Neuronal stem cell (in vitro differentiated cells): ENCODE measurements around the gene HINT3.
A peak's percentile ranks its signal among the peaks of the same experiment; 100 is the strongest.

ENCODE experiments used
- DNase-seq: peaks from one replicate; pipeline ENCODE4 v3.0.0-alpha.2; 2013; ENCODE audit warnings: low spot score
- H2AFZ ChIP-seq: one replicate; pipeline ENCODE4 v1.6.1; 2013; ENCODE audit warnings: mild to moderate bottlenecking, low read length, inconsistent platforms
- H2AK5ac ChIP-seq: 2 replicates; pipeline ENCODE4 v1.6.1; 2013; ENCODE audit warnings: low read depth, mild to moderate bottlenecking, inconsistent platforms, low read length, moderate library complexity, mixed read lengths
- H2BK120ac ChIP-seq: 2 replicates; pipeline ENCODE4 v1.6.1; 2013; ENCODE audit warnings: low read depth, mild to moderate bottlenecking, inconsistent platforms, low read length, moderate library complexity, mixed read lengths
- H2BK12ac ChIP-seq: one replicate; pipeline ENCODE4 v1.6.1; 2013; ENCODE audit warnings: low read length, inconsistent platforms
- H2BK15ac ChIP-seq: 2 replicates; pipeline ENCODE4 v1.6.1; 2013; ENCODE audit warnings: mild to moderate bottlenecking, low read length, inconsistent platforms, mixed read lengths
- H2BK5ac ChIP-seq: one replicate; pipeline ENCODE4 v1.6.1; 2013; ENCODE audit warnings: inconsistent platforms, mild to moderate bottlenecking, low read length, moderate library complexity
- H3K14ac ChIP-seq: one replicate; pipeline ENCODE4 v1.6.1; 2013; ENCODE audit warnings: low read length, inconsistent platforms
- H3K18ac ChIP-seq: 2 replicates; pipeline ENCODE4 v1.6.1; 2013; ENCODE audit warnings: low read length, inconsistent platforms
- H3K23ac ChIP-seq: 2 replicates; pipeline ENCODE4 v1.6.1; 2013; ENCODE audit warnings: low read depth, mild to moderate bottlenecking, mixed read lengths, low read length, inconsistent platforms; ENCODE audit not compliant: poor library complexity
- H3K27ac ChIP-seq: replicated peaks from 3 replicates; pipeline ENCODE4 v1.5.1; 2013; ENCODE audit warnings: low read length, inconsistent platforms
- H3K27me3 ChIP-seq, 3 experiments: 2 replicates each; pipeline ENCODE4 v1.6.1; 2013; ENCODE audit warnings: low read length in 3 of 3, mild to moderate bottlenecking in 2 of 3, inconsistent platforms in 1 of 3, low read depth in 1 of 3, mixed read lengths in 1 of 3, moderate library complexity in 1 of 3; ENCODE audit not compliant: control insufficient read depth in 3 of 3, insufficient read depth in 3 of 3
- H3K36me3 ChIP-seq, 2 donors: replicated peaks in 1 of 2; 2 replicates each; pipeline ENCODE4 v1.6.1; 2013; ENCODE audit warnings: low read length in 2 of 2; ENCODE audit not compliant: control insufficient read depth in 2 of 2, insufficient read depth in 2 of 2
- H3K4ac ChIP-seq: 2 replicates; pipeline ENCODE4 v1.6.1; 2013; ENCODE audit warnings: inconsistent platforms, mild to moderate bottlenecking, low read length, moderate library complexity
- H3K4me1 ChIP-seq, 2 donors: 1 replicate in 1 of 2; 2 replicates in 1 of 2; pipeline ENCODE4 v1.6.1; 2013; ENCODE audit warnings: low read length in 2 of 2, low read depth in 1 of 2; ENCODE audit not compliant: control insufficient read depth in 2 of 2, insufficient read depth in 1 of 2
- H3K4me2 ChIP-seq: one replicate; pipeline ENCODE4 v1.6.1; 2013; ENCODE audit warnings: mild to moderate bottlenecking, low read length, inconsistent platforms; ENCODE audit not compliant: insufficient read depth, poor library complexity, severe bottlenecking
- H3K4me3 ChIP-seq, 2 donors: 2 replicates each; pipeline ENCODE4 v1.5.1; 2013; ENCODE audit warnings: low read length in 2 of 2, mild to moderate bottlenecking in 2 of 2, inconsistent platforms in 1 of 2, moderate library complexity in 1 of 2
- H3K79me1 ChIP-seq: one replicate; pipeline ENCODE4 v1.6.1; 2013; ENCODE audit warnings: low read depth, mild to moderate bottlenecking, inconsistent platforms, low read length, moderate library complexity
- H3K9ac ChIP-seq: one replicate; pipeline ENCODE4 v1.6.1; 2013; ENCODE audit warnings: mild to moderate bottlenecking, low read depth, low read length, inconsistent platforms; ENCODE audit not compliant: poor library complexity
- H3K9me3 ChIP-seq, 2 donors: replicated peaks in 1 of 2; 2 replicates each; pipeline versions ENCODE3 to v1.6.1; 2013; ENCODE audit warnings: low read length in 2 of 2, mild to moderate bottlenecking in 2 of 2, inconsistent platforms in 1 of 2, low read depth in 1 of 2, mixed read lengths in 1 of 2, moderate library complexity in 1 of 2; ENCODE audit not compliant: control insufficient read depth in 2 of 2, insufficient read depth in 1 of 2
- H4K8ac ChIP-seq: one replicate; pipeline ENCODE4 v1.6.1; 2013; ENCODE audit warnings: low read depth, mild to moderate bottlenecking, inconsistent platforms, low read length, moderate library complexity
- H4K91ac ChIP-seq: one replicate; pipeline ENCODE4 v1.6.1; 2013; ENCODE audit warnings: low read length, low read depth, mild to moderate bottlenecking, inconsistent platforms; ENCODE audit not compliant: poor library complexity
- WGBS, 2 donors: extraction: QIAGEN DNeasy Blood & Tissue Kit; methylation state at CpG; one replicate each; pipeline ENCODE4 v1.1.7; 2013; ENCODE audit warnings: missing lambda C conversion rate in 2 of 2, mixed read lengths in 1 of 2; ENCODE audit not compliant: insufficient read length in 2 of 2, insufficient replicate concordance in 1 of 2; ENCODE audit errors: extremely low coverage in 2 of 2; 5-methylcytosine and 5-hydroxymethylcytosine counted together

HINT3 gene

DNA sequence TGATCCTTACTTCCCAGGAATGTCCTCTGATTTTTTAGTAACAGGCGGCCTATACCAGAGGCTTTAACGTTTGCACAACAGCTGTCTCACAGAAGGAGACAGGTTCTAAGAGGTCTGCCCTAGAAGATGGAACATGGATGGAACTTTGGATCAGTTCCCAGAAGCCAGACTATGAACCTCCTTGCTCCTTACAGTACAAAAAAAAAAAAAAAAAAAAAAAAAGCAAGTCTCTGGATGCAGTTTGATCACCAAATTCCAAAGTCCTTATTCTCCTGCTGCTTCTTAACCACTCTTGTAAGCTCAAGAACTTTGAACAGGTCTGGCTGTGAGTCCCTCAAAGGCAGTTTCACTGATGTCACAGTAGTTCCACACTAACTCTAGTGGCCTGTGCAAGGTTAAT lies 27.7 kb downstream of the HINT3 start:
- no peak overlapping the region for H4K91ac ChIP-seq
- no peak overlapping the region for H2BK12ac ChIP-seq
- no peak overlapping the region for H3K27ac ChIP-seq
- no peak overlapping the region for H4K8ac ChIP-seq
- H2BK120ac ChIP-seq, result no peak overlapping the region
- H3K18ac ChIP-seq, result no peak overlapping the region
- H3K4me1 ChIP-seq, result peaks cover 0 to 6% of the 10 kb centered on the region in 2 donors
- H3K23ac ChIP-seq, result no peak overlapping the region
- H3K4ac ChIP-seq, result no peak overlapping the region
- H3K14ac ChIP-seq, result no peak overlapping the region
- H3K9ac ChIP-seq, result no peak overlapping the region
- H2BK15ac ChIP-seq, result no peak overlapping the region
- DNase-seq, result no peak
- no peaks in the 10 kb centered on the region for H3K9me3 ChIP-seq
- no peak overlapping the region for H2AK5ac ChIP-seq
- peaks cover 4% of the 10 kb centered on the region for H3K79me1 ChIP-seq
- WGBS, 2 donors, result no CpG with 5 or more reads among the region's 2 CpGs
- H3K36me3 ChIP-seq, result no peaks in the 10 kb centered on the region
- no peak overlapping the region for H3K4me2 ChIP-seq
- no peak overlapping the region for H2BK5ac ChIP-seq
- H3K4me3 ChIP-seq, result no peak overlapping the region
- H2AFZ ChIP-seq, result no peak overlapping the region
- H3K27me3 ChIP-seq, result no peaks in the 10 kb centered on the region

DNA sequence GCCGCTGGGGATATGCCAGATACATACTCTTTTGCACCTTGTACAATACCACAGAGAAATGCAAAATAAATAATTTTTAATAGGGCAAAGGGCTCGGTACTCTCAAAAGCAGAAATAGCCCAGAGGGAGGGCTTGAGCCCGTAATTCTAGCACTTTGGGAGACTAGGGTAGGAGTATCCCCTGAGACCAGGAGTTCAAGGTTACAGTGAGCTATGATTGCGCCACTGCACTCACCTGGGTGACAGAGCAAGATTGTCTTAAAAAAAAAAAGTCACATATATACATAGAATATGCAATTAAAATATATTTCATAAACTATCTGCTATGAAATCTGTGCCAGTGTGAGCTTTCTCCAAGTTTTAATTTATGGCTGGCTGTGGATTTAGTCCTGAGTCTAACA lies 29.0 kb downstream of the HINT3 start:
- no peak overlapping the region for H3K14ac ChIP-seq
- WGBS, 2 donors, result no CpG with 5 or more reads among the region's 4 CpGs

DNA sequence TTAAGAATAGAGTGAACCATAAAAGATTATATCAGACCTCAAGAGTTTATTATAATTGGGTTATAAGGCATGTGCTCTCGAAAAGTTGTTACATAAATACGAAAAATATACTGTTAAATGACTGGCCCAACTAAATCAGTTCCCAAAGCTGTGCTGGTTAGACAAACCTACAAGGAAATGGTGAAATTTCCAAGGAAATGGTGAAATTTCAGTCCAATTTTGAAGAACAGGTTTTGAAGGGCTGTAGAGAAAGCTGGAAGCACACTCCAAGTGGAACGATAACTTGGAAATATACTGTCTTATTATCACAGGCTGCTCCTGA lies 29.4 kb downstream of the HINT3 start:
- no peak overlapping the region for H3K14ac ChIP-seq
- no peak overlapping the region for H3K18ac ChIP-seq
- H2AK5ac ChIP-seq, result no peak overlapping the region
- H2BK120ac ChIP-seq, result no peak overlapping the region
- H3K27ac ChIP-seq, result peak overlapping the region; percentile 72
- no peak overlapping the region for H2BK15ac ChIP-seq
- H3K9me3 ChIP-seq, result peaks cover 0 to 5% of the 10 kb centered on the region in 2 donors
- peak overlapping the region; percentile 94 for H3K23ac ChIP-seq
- H4K8ac ChIP-seq, result no peak overlapping the region
- no peak overlapping the region for H2BK5ac ChIP-seq
- peaks cover 4% of the 10 kb centered on the region for H3K79me1 ChIP-seq
- H2BK12ac ChIP-seq, result no peak overlapping the region
- DNase-seq, result no peak
- peak overlapping the region; percentile 61 for H3K4me2 ChIP-seq
- peak overlapping the region; percentile 92 for H2AFZ ChIP-seq
- WGBS, 2 donors, result no CpG with 5 or more reads among the region's 3 CpGs
- no peak overlapping the region for H3K9ac ChIP-seq
- H3K4me3 ChIP-seq, result peak overlapping the region; percentile 72 to 93
- H3K4ac ChIP-seq, result no peak overlapping the region
- no peak overlapping the region for H4K91ac ChIP-seq
- no peaks in the 10 kb centered on the region for H3K36me3 ChIP-seq
- no peaks in the 10 kb centered on the region for H3K27me3 ChIP-seq
- H3K4me1 ChIP-seq, result peaks cover 0 to 6% of the 10 kb centered on the region in 2 donors

More for the DNA sequence above, 29.0 kb downstream of the HINT3 start:
- no peak overlapping the region for H3K18ac ChIP-seq
- no peak overlapping the region for H2BK15ac ChIP-seq
- peaks cover 4% of the 10 kb centered on the region for H3K79me1 ChIP-seq
- H2BK12ac ChIP-seq, result no peak overlapping the region
- no peak for DNase-seq
- H3K36me3 ChIP-seq, result no peaks in the 10 kb centered on the region
- no peak overlapping the region for H3K9ac ChIP-seq
- no peak overlapping the region for H2BK120ac ChIP-seq
- H4K91ac ChIP-seq, result no peak overlapping the region
- H3K4ac ChIP-seq, result no peak overlapping the region
- H3K27me3 ChIP-seq, result no peaks in the 10 kb centered on the region
- no peak overlapping the region for H3K27ac ChIP-seq
- no peak overlapping the region for H2AK5ac ChIP-seq
- peaks cover 0 to 4% of the 10 kb centered on the region in 2 donors for H3K9me3 ChIP-seq
- H3K4me3 ChIP-seq, result peak overlapping the region in 1 of 2 donors; percentile 72
- H2BK5ac ChIP-seq, result no peak overlapping the region
- H3K23ac ChIP-seq, result no peak overlapping the region
- H4K8ac ChIP-seq, result no peak overlapping the region
- H3K4me2 ChIP-seq, result no peak overlapping the region
- H3K4me1 ChIP-seq, result peaks cover 0 to 6% of the 10 kb centered on the region in 2 donors
- peak overlapping the region; percentile 92 for H2AFZ ChIP-seq

DNA sequence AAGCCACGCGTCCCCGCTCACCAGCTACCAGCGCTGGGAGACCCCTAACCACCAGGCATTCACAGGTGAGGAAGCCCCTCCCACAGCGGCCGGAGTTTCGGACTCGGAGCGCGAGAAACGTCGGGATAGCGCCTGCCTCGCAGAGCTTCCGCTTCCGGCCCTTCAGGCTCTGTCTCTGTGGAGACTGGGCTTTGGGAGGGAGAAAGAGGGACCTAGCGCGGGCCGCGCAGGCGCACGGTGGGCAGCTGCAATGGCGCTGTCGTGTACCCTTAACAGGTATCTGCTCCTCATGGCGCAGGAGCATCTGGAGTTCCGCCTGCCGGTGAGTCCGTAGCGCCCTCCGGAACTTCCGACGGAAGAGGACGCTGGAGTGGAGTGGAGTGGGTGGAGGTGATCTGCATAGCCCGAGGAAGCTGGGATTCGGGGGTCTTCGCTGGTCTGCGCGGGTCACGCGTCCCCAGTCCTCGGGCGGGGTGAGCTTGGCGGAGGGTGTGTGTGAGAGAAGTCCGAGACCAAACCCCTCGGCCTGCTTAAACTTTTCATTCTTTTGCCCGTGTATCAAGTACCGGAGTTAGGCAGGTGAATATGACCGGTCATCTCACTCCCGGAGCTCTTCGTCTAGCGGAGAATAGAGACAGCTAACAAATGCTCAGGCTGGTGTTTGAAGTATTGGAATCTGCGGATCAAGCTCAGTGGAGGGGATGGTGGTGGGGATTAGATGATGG lies 29.9 kb downstream of the HINT3 start, which contains the start of gene TRMT11:
TSS of gene TRMT11 (plus strand) at position 240 of the 725 bp plus-strand sequence. CDS start at position 251, 11 bp downstream.
- H2BK5ac ChIP-seq, result no peak within 1 kb of the TSS
- no peak within 1 kb of the TSS for H2BK12ac ChIP-seq
- peaks cover 4% of the 10 kb centered on the region for H3K79me1 ChIP-seq
- peaks cover 0 to 6% of the 10 kb centered on the region in 2 donors for H3K4me1 ChIP-seq
- H3K27ac ChIP-seq, result peak within 1 kb of the TSS; percentile 87
- H2AK5ac ChIP-seq, result no peak within 1 kb of the TSS
- peak; percentile 75 for DNase-seq
- H2AFZ ChIP-seq, result peak within 1 kb of the TSS; percentile 92
- H4K91ac ChIP-seq, result no peak within 1 kb of the TSS
- H3K9me3 ChIP-seq, result peaks cover 0 to 5% of the 10 kb centered on the region in 2 donors
- H3K4me2 ChIP-seq, result peak within 1 kb of the TSS; percentile 61
- peak within 1 kb of the TSS; percentile 71 for H2BK15ac ChIP-seq
- no peaks in the 10 kb centered on the region for H3K27me3 ChIP-seq
- peak within 1 kb of the TSS; percentile 98 for H3K14ac ChIP-seq
- H3K9ac ChIP-seq, result peak within 1 kb of the TSS; percentile 94
- peak within 1 kb of the TSS; percentile 94 for H3K23ac ChIP-seq
- H4K8ac ChIP-seq, result no peak within 1 kb of the TSS
- peaks cover 0 to 3% of the 10 kb centered on the region in 2 donors for H3K36me3 ChIP-seq
- H3K18ac ChIP-seq, result peak within 1 kb of the TSS; percentile 100
- no CpG with 5 or more reads among the region's 52 CpGs for WGBS, 2 donors
- no peak within 1 kb of the TSS for H2BK120ac ChIP-seq
- no peak within 1 kb of the TSS for H3K4ac ChIP-seq
- peak within 1 kb of the TSS; percentile 72 to 93 for H3K4me3 ChIP-seq
